LHCN-M2 (cell line): Measurements from ENCODE around the gene CRX. TPM values are rescaled to one million over a fixed set of nuclear protein-coding genes. Genes with fewer than 3 reads are reported as not detected.
"Not testable (repeated sequence)": the region's sequence is repeated elsewhere in the genome, so short reads cannot be mapped to it uniquely, and the experiment has no call there.

Experiments used
- DNase-seq: peaks from one replicate; pipeline ENCODE4 v3.0.0-alpha.2; 2012; ENCODE audit warnings: low read depth
- total RNA-seq: library from RNA; depleted of rRNA; stranded (reverse); fragments of >200 nt; gene quantifications from 2 replicates; pipeline ENCODE4 v1.2.3, GENCODE V29; 2014; rRNA removed

Gene CRX
- total RNA-seq, 1 experiment from 2014 or later, result not detected

GRCh38 chr19:47859838-47860237, 38.1 kb downstream of the CRX start:
- DNase-seq, result not testable (repeated sequence)

- no peak for DNase-seq
Measured at GRCh38 chr19:47860602-47861297, 39.0 kb downstream of the CRX start.

GRCh38 chr19:47861630-47862029, 39.9 kb downstream of the CRX start:
- DNase-seq, result no peak

- DNase-seq, result peak; percentile 62
Measured at GRCh38 chr19:47863514-47863936, 41.8 kb downstream of the CRX start.

GRCh38 chr19:47865166-47865565, 43.4 kb downstream of the CRX start:
- DNase-seq, result no peak

GRCh38 chr19:47878906-47879305, 57.2 kb downstream of the CRX start:
- no peak for DNase-seq

GRCh38 chr19:47879385-47879784, 57.6 kb downstream of the CRX start:
- DNase-seq, result not testable (repeated sequence)

- no peak for DNase-seq
Measured at GRCh38 chr19:47881757-47882156, 60.0 kb downstream of the CRX start.

- DNase-seq, result no peak
Measured at GRCh38 chr19:47882890-47883289, 61.2 kb downstream of the CRX start.

GRCh38 chr19:47885067-47885463, 63.3 kb downstream of the CRX start:
- no peak for DNase-seq

- no peak for DNase-seq
Measured at GRCh38 chr19:47886010-47886559, 64.3 kb downstream of the CRX start, which contains the start of gene SULT2A1. TSS of gene SULT2A1 (minus strand) at chr19:47886315. CDS start at chr19:47886257, 58 bp downstream.

- no peak for DNase-seq
Measured at GRCh38 chr19:47890865-47891621, 69.3 kb downstream of the CRX start.

- no peak for DNase-seq
Measured at GRCh38 chr19:47891622-47891922, 69.8 kb downstream of the CRX start.

GRCh38 chr19:47891923-47892666, 70.4 kb downstream of the CRX start:
- no peak for DNase-seq

Other genes starting within 250 kb of the CRX start
- not detected in 2 replicates for gene ZNF541, start 248.8 kb upstream of the CRX start, total RNA-seq
- gene BICRA, start 212.8 kb upstream of the CRX start, total RNA-seq, result 1.8 and 4.2 TPM in 2 replicates
- gene EHD2, start 108.5 kb upstream of the CRX start, total RNA-seq, result 66.0 and 75.3 TPM in 2 replicates
- gene NOP53, start 76.4 kb upstream of the CRX start, total RNA-seq, result 78.7 and 86.8 TPM in 2 replicates
- gene SELENOW, start 43.2 kb upstream of the CRX start, total RNA-seq, result 583 and 734 TPM in 2 replicates
- not detected in 2 replicates for gene TPRX1, start 17.4 kb upstream of the CRX start, total RNA-seq
- gene TPRX2, start 37.3 kb downstream of the CRX start, total RNA-seq, result not detected in 2 replicates
- not detected in 2 replicates for gene SULT2A1, start 64.4 kb downstream of the CRX start, total RNA-seq
- gene BSPH1, start 170.2 kb downstream of the CRX start, total RNA-seq, result not detected in 2 replicates
- not detected in 2 replicates for gene ELSPBP1, start 172.7 kb downstream of the CRX start, total RNA-seq
- gene CABP5, start 222.1 kb downstream of the CRX start, total RNA-seq, result not detected in 2 replicates